Activated naive CD4-positive, alpha-beta T cell treated with anti-CD3 and anti-CD28 coated beads, Interleukin-2, amount 10 ng/mL, durations not matched to agents 7 days and 5 days (primary cell): Measurements from ENCODE around the gene RGS2.

Experiments
- CTCF ChIA-PET: fragments of 350-600 bp; sonication (Branson Sonifier 250); formaldehyde crosslinking; loops from one replicate; lab custom pipeline; 2021; ENCODE audit warnings: antibody characterized with exemption; lab: Charles Lee
- DNase-seq: peaks from one replicate; pipeline ENCODE4 v3.0.0-alpha.2; 2020
- H3K27ac Mint-ChIP-seq: one replicate; pipeline ENCODE4 v1.8.0; 2021; ENCODE audit warnings: mild to moderate bottlenecking, moderate library complexity, mixed read lengths
- H3K27me3 Mint-ChIP-seq: one replicate; pipeline ENCODE4 v1.8.0; 2021; ENCODE audit warnings: mild to moderate bottlenecking, mixed read lengths
- H3K36me3 Mint-ChIP-seq: one replicate; pipeline ENCODE4 v1.8.0; 2021; ENCODE audit warnings: mixed read lengths
- H3K4me1 Mint-ChIP-seq: one replicate; pipeline ENCODE4 v1.8.0; 2021; ENCODE audit warnings: mixed read lengths
- H3K4me3 Mint-ChIP-seq: one replicate; pipeline ENCODE4 v1.8.0; 2021; ENCODE audit warnings: mild to moderate bottlenecking, moderate library complexity, mixed read lengths
- H3K9me3 Mint-ChIP-seq: one replicate; pipeline ENCODE4 v1.8.0; 2021; ENCODE audit warnings: mixed read lengths

RGS2 gene

GRCh38 chr1:192807211-192808162 lies 1.4 kb upstream of the RGS2 start:
- no peak for DNase-seq
- Mint-ChIP-seq H3K9me3 (no peaks in the 10 kb centered on the region), H3K36me3 (no peaks in the 10 kb centered on the region), H3K27me3 (peaks cover 19% of the 10 kb centered on the region), H3K4me1 (peaks cover 29% of the 10 kb centered on the region), H3K27ac (peak overlapping the region; percentile 64), H3K4me3 (peak overlapping the region; percentile 89)
- CTCF ChIA-PET: interaction anchor here (0.9 to 5.8 kb wide), 9 partner anchors 9 to 314 kb away, joined by 3 to 49 read pairs (median 4); partner anchors contain the start of genes CDC73, RO60 and UCHL5

- H3K4me3 Mint-ChIP-seq: peak overlapping the region; percentile 89
- no peaks in the 10 kb centered on the region for H3K36me3 Mint-ChIP-seq
- DNase-seq: no peak
- peaks cover 29% of the 10 kb centered on the region for H3K4me1 Mint-ChIP-seq
- H3K9me3 Mint-ChIP-seq: no peaks in the 10 kb centered on the region
- peaks cover 19% of the 10 kb centered on the region for H3K27me3 Mint-ChIP-seq
- H3K27ac Mint-ChIP-seq: peak overlapping the region; percentile 64
- CTCF ChIA-PET: interaction anchor here (0.9 to 5.8 kb wide), 6 partner anchors 8 to 314 kb away, joined by 3 to 49 read pairs (median 5); partner anchors contain the start of genes CDC73, RO60 and UCHL5
Measured at GRCh38 chr1:192808163-192808517, 699 bp upstream of the RGS2 start.

GRCh38 chr1:192809307-192810252 lies 741 bp downstream of the RGS2 start:
- Mint-ChIP-seq H3K27me3 (peaks cover 21% of the 10 kb centered on the region), H3K27ac (peak overlapping the region; percentile 78), H3K4me3 (peak overlapping the region; percentile 89), H3K4me1 (peaks cover 29% of the 10 kb centered on the region), H3K9me3 (no peaks in the 10 kb centered on the region), H3K36me3 (no peaks in the 10 kb centered on the region)
- peak; percentile 70 for DNase-seq
- CTCF ChIA-PET: interaction anchor here (0.8 to 1.4 kb wide), 2 partner anchors 210 to 313 kb away, joined by 3 read pairs; no protein-coding TSS in a partner anchor

GRCh38 chr1:192810253-192810880 lies 1.5 kb downstream of the RGS2 start:
- Mint-ChIP-seq H3K4me3 (peak overlapping the region; percentile 50), H3K36me3 (no peaks in the 10 kb centered on the region), H3K9me3 (no peaks in the 10 kb centered on the region), H3K4me1 (peaks cover 29% of the 10 kb centered on the region), H3K27ac (no peak overlapping the region), H3K27me3 (peaks cover 21% of the 10 kb centered on the region)
- CTCF ChIA-PET: interaction anchor here (0.8 to 1.1 kb wide), 3 partner anchors 199 to 313 kb away, joined by 3 read pairs; no protein-coding TSS in a partner anchor
- no peak for DNase-seq

GRCh38 chr1:192811006-192811405 lies 2.2 kb downstream of the RGS2 start:
- Mint-ChIP-seq H3K27ac (no peak overlapping the region), H3K27me3 (peaks cover 21% of the 10 kb centered on the region), H3K36me3 (no peaks in the 10 kb centered on the region), H3K4me3 (no peak overlapping the region), H3K9me3 (no peaks in the 10 kb centered on the region), H3K4me1 (peaks cover 29% of the 10 kb centered on the region)
- DNase-seq: no peak
- CTCF ChIA-PET: interaction anchor here (0.9 to 1.1 kb wide), 2 partner anchors 199 to 245 kb away, joined by 3 read pairs; no protein-coding TSS in a partner anchor

GRCh38 chr1:192811594-192812239 lies 2.9 kb downstream of the RGS2 start:
- H3K9me3 Mint-ChIP-seq: no peaks in the 10 kb centered on the region
- CTCF ChIA-PET: interaction anchor here (1.1 kb wide), 1 partner anchor 198 kb away, joined by 3 read pairs; no protein-coding TSS in a partner anchor
- no peak for DNase-seq
- H3K4me1 Mint-ChIP-seq: peaks cover 29% of the 10 kb centered on the region
- H3K4me3 Mint-ChIP-seq: no peak overlapping the region
- H3K36me3 Mint-ChIP-seq: no peaks in the 10 kb centered on the region
- no peak overlapping the region for H3K27ac Mint-ChIP-seq
- peaks cover 21% of the 10 kb centered on the region for H3K27me3 Mint-ChIP-seq

GRCh38 chr1:192812420-192813209 lies 3.8 kb downstream of the RGS2 start:
- no peak overlapping the region for H3K4me3 Mint-ChIP-seq
- no peaks in the 10 kb centered on the region for H3K9me3 Mint-ChIP-seq
- CTCF ChIA-PET: no interaction called here
- DNase-seq: no peak
- no peak overlapping the region for H3K27ac Mint-ChIP-seq
- peaks cover 21% of the 10 kb centered on the region for H3K4me1 Mint-ChIP-seq
- no peaks in the 10 kb centered on the region for H3K36me3 Mint-ChIP-seq
- peaks cover 21% of the 10 kb centered on the region for H3K27me3 Mint-ChIP-seq

- Mint-ChIP-seq H3K36me3 (no peaks in the 10 kb centered on the region), H3K9me3 (no peaks in the 10 kb centered on the region), H3K27me3 (peaks cover 3% of the 10 kb centered on the region), H3K4me3 (no peak overlapping the region), H3K4me1 (peaks cover 4% of the 10 kb centered on the region), H3K27ac (no peak overlapping the region)
- CTCF ChIA-PET: interaction anchor here (1.4 kb wide), 1 partner anchor 10 kb away, joined by 6 read pairs; no protein-coding TSS in a partner anchor
- no peak for DNase-seq
Measured at GRCh38 chr1:192814805-192815204, 6.0 kb downstream of the RGS2 start.

GRCh38 chr1:192817246-192817645 lies 8.4 kb downstream of the RGS2 start:
- H3K4me1 Mint-ChIP-seq: no peaks in the 10 kb centered on the region
- no peaks in the 10 kb centered on the region for H3K9me3 Mint-ChIP-seq
- H3K36me3 Mint-ChIP-seq: no peaks in the 10 kb centered on the region
- DNase-seq: no peak
- H3K4me3 Mint-ChIP-seq: no peak overlapping the region
- no peak overlapping the region for H3K27ac Mint-ChIP-seq
- CTCF ChIA-PET: no interaction called here
- H3K27me3 Mint-ChIP-seq: peaks cover 3% of the 10 kb centered on the region

- Mint-ChIP-seq H3K36me3 (no peaks in the 10 kb centered on the region), H3K4me1 (no peaks in the 10 kb centered on the region), H3K27ac (no peak overlapping the region), H3K4me3 (no peak overlapping the region), H3K9me3 (no peaks in the 10 kb centered on the region), H3K27me3 (peaks cover 4% of the 10 kb centered on the region)
- CTCF ChIA-PET: no interaction called here
- no peak for DNase-seq
Measured at GRCh38 chr1:192821296-192821695, 12.5 kb downstream of the RGS2 start.

GRCh38 chr1:192824511-192824910 lies 15.7 kb downstream of the RGS2 start:
- DNase-seq: no peak
- H3K27ac Mint-ChIP-seq: no peak overlapping the region

GRCh38 chr1:192826791-192827546 lies 18.1 kb downstream of the RGS2 start:
- Mint-ChIP-seq H3K36me3 (no peaks in the 10 kb centered on the region), H3K9me3 (no peaks in the 10 kb centered on the region), H3K27ac (no peak overlapping the region), H3K4me3 (no peak overlapping the region), H3K4me1 (no peaks in the 10 kb centered on the region), H3K27me3 (peaks cover 4% of the 10 kb centered on the region)
- DNase-seq: no peak
- CTCF ChIA-PET: no interaction called here

More at GRCh38 chr1:192824511-192824910, 15.7 kb downstream of the RGS2 start:
- peaks cover 4% of the 10 kb centered on the region for H3K27me3 Mint-ChIP-seq
- no peaks in the 10 kb centered on the region for H3K36me3 Mint-ChIP-seq
- H3K4me3 Mint-ChIP-seq: no peak overlapping the region
- no peaks in the 10 kb centered on the region for H3K9me3 Mint-ChIP-seq
- no peaks in the 10 kb centered on the region for H3K4me1 Mint-ChIP-seq
- CTCF ChIA-PET: no interaction called here
